Epidermal melanocyte (primary cell): ENCODE data around the gene LSR.
"Not testable (repeated sequence)": the region's sequence is repeated elsewhere in the genome, so short reads cannot be mapped to it uniquely, and the experiment has no call there.

Experiments used
- DNase-seq: peaks from one replicate; pipeline ENCODE4 v3.0.0; 2011; ENCODE audit warnings: low spot score; ENCODE audit not compliant: insufficient read length

The LSR gene

DNA sequence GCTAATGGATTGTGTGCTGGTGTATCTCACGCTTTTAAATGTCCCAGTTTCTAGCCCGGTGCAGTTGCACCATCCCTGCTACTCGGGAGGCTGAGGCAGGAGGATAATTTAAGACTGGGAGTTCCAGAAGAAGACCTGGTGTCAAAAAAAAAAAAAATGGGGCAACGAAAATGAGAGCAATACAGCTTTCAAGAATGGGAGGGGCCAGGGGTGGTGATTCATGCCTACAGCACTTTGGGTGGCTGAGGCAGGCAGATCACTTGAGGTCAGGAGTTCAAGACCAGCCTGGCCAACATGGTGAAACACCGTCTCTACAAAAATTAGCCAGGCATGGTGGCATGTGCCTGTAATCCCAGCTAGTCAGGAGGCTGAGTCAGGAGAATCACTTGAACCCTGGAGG is 37.3 kb downstream of the LSR start:
- DNase-seq = not testable (repeated sequence)

- no peak for DNase-seq
Observed at GRCh38 chr19:35287713-35288112, 38.9 kb downstream of the LSR start.

- no peak for DNase-seq
Observed at GRCh38 chr19:35288331-35288730, 39.5 kb downstream of the LSR start.

- no peak for DNase-seq
Observed at GRCh38 chr19:35288906-35289305, 40.1 kb downstream of the LSR start.

GRCh38 chr19:35290381-35291127 is 41.8 kb downstream of the LSR start:
- no peak for DNase-seq

DNA sequence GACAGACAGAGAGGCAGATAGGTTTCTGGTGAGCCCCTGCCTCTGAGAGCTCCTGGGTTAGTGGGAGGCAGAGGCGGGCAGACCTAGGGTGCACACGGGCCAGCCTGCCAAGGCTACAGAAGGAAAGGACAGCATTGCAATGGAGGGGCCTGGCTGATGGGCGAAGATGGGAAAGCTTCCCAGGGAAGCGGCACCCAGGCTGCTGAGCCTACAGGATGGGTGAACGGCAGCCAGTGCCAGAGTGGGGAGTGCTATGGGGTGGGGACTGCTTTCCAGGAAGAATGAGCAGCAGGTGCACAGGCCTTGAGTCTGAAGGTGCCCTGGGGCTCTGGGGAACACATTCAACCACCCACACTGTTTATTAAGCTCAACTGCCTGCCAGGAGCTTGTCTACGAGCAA is 42.5 kb downstream of the LSR start:
- DNase-seq = no peak

- DNase-seq = no peak
Observed at GRCh38 chr19:35291916-35292315, 43.1 kb downstream of the LSR start, which contains the start of gene MAG. MAG (plus strand) TSS chr19:35292161; CDS start chr19:35295409, 3,248 bp downstream.

DNA sequence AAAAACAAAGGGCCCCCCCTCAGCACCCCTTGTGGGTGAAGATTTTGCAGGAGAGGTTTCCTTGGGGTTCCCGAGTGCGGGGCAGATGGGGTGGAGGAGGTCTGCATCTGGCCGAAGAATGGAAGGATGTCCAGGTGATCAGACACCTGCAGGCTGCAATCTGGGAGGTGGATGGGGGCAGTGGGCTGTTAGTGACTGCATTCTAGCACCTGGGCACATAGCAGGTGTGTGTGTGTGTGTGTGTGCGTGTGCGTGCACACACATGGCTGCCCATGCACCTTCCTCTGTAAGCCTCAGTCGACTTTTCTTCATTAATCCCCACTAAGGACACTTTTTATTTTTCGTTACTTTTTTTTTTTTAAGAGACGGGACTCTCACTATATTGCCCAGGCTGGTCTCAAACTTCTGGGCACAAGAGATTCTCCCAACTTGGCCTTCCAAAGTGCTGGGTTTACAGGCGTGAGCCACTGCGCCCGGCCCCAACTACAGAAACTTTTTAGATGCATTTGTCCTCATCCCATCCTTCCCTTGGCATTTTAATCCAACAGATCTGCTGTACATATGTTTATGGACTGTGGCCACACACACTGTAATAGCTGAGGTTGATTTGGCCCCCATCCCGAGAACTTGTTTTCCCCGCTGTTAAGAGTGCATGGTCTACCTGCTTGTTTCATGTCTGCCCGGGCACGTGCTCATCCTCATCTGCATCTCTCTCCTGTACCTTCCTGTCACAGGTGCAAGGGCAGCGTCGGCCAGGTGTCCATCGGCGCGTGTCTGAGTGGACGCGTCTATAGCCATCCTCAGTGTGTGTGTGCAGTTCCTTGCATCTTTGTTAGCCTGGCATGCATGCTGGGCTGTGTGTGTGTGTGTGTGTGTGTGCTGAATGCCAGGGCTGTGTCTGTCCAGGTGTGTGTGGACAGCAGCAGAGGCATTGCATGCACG is 43.9 kb downstream of the LSR start:
- no peak for DNase-seq

- DNase-seq = no peak
Observed at GRCh38 chr19:35293363-35293739, 44.5 kb downstream of the LSR start.

GRCh38 chr19:35293808-35294207 is 45.0 kb downstream of the LSR start:
- no peak for DNase-seq

- DNase-seq = no peak
Observed at GRCh38 chr19:35294328-35294727, 45.5 kb downstream of the LSR start.

DNA sequence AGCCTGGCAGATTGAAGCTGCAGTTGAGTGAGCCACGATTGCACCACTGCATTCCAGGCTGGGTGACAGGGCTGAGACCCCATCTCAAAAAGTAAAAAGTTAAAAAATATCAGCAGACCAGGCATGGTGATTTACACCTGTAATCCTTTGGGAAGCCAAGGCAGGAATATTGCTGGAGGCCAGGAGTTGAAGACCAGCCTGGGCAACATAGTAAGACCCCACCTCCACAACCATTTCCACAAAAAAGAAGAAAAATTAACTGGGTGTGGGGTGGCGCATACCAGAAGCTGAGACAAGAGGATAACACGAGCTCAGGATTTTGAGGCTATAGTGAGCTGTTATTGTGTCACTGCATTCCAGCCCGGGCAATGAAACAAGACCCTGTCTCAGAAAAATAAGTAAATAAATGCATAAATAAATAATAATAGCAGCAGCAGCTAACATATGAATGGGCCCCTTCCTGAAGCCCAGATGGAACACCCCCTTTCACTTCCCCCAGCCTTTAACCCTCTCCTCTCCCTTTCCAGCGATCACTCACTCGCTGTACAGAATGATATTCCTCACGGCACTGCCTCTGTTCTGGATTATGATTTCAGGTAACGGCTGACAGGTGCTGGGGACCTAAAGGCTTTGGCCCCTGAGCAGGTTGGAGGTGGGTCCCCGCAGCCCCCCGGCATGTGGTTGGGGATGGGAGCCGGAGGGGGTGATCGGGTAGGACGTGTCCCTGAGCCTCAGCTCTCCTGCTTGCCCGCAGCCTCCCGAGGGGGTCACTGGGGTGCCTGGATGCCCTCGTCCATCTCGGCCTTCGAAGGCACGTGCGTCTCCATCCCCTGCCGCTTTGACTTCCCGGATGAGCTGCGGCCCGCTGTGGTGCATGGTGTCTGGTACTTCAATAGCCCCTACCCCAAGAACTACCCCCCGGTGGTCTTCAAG is 46.3 kb downstream of the LSR start:
- DNase-seq = no peak

GRCh38 chr19:35295792-35296462 is 47.1 kb downstream of the LSR start:
- no peak for DNase-seq

- DNase-seq = no peak
Observed at GRCh38 chr19:35296644-35297514, 48.1 kb downstream of the LSR start.

DNA sequence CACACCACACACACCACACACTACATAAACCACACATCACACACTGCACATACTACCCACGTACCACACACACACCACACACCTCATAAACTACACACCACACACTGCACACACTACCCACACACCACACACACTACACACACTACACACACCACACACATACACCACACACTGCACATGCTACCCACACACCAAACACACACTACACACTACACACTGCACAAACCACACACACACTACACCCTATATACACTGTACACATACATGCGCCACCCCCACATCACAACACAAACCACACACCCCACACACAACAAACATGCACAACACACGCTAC is 48.7 kb downstream of the LSR start:
- DNase-seq = no peak

GRCh38 chr19:35297922-35298321 is 49.1 kb downstream of the LSR start:
- no peak for DNase-seq

DNA sequence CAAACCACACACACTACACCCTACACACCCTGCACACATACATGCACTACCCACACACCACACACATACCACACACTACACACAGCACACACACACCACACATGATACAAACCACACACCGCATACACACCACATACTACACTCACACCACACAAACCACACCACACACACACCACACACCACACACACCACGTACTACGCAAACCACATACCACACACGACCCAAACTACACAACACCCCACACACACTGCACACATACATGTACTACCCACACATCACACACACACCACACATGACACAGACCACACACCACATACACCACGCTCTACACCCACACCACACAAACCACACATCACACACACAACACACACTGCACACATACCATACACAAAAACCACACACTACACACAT is 49.8 kb downstream of the LSR start:
- DNase-seq = no peak

DNA sequence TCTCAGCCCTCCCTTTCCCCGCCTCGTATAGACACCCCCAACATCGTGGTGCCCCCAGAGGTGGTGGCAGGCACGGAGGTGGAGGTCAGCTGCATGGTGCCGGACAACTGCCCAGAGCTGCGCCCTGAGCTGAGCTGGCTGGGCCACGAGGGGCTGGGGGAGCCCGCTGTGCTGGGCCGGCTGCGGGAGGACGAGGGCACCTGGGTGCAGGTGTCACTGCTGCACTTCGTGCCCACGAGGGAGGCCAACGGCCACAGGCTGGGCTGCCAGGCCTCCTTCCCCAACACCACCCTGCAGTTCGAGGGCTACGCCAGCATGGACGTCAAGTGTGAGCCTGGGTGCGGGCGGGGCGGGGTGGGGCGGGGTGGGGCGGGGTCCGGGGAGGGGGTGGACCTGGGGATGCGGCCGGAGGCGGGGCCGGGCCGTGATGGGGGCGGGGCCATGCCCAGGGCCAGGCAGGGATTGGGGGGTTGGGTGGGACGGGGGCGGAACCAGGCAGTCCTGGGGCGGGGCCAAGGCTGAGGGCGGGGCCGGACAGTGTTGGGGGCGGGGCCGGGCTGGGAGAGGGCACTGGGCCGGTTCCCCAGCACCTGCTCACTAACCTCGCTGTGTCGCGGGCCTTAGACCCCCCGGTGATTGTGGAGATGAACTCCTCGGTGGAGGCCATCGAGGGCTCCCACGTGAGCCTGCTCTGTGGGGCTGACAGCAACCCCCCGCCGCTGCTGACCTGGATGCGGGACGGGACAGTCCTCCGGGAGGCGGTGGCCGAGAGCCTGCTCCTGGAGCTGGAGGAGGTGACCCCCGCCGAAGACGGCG is 50.9 kb downstream of the LSR start:
- no peak for DNase-seq

DNA sequence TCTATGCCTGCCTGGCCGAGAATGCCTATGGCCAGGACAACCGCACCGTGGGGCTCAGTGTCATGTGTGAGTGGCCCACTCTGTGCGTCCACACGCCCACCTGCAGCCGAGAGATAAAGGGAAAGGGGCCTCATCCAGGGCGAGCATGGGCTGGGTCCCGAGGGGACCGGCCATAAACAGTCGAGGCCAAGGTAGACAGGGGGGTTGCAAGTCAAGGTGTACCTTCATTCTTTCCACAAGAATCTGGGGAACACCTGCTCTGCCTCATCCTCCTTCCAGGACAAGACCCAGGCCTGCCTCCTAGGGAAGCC is 51.5 kb downstream of the LSR start:
- DNase-seq = no peak
